Colonic mucosa (tissue), 4 donors: ENCODE measurements around the gene DTX3. TPM values are rescaled to one million over a fixed set of nuclear protein-coding genes. Genes with fewer than 3 reads are reported as not detected.

Experiments
- DNase-seq: peaks from one replicate; pipeline ENCODE4 v3.0.0-alpha.2; 2020
- H3K27ac ChIP-seq: fragments of 200-600 bp; one replicate; pipeline ENCODE4 v1.8.0; 2021
- H3K27me3 ChIP-seq: fragments of 200-600 bp; one replicate; pipeline ENCODE4 v1.8.0; 2021
- H3K36me3 ChIP-seq: fragments of 200-600 bp; one replicate; pipeline ENCODE4 v1.8.0; 2021
- H3K4me1 ChIP-seq: fragments of 200-600 bp; one replicate; pipeline ENCODE4 v1.8.0; 2021; ENCODE audit warnings: mild to moderate bottlenecking
- H3K4me3 ChIP-seq: fragments of 200-600 bp; one replicate; pipeline ENCODE4 v1.8.0; 2021
- H3K9ac ChIP-seq, 2 donors: one replicate each; pipeline ENCODE4 v1.7.0; 2013; ENCODE audit warnings: control low read depth in 2 of 2, low read depth in 2 of 2, low read length in 2 of 2
- H3K9me3 ChIP-seq: fragments of 200-600 bp; one replicate; pipeline ENCODE4 v1.8.0; 2021
- CTCF ChIP-seq: fragments of 200-600 bp; IDR thresholded peaks from one replicate; pipeline ENCODE4 v1.8.0; 2022; ENCODE audit warnings: antibody characterized with exemption, mild to moderate bottlenecking
- intact Hi-C: fragments of 100-400 bp; cut with DNase I; formaldehyde crosslinking; loops from one replicate; pipeline ENCODE4 v1.14.1; 2022
- total RNA-seq, 2 donors: library from RNA; stranded (reverse); fragmentation: NEBNext Ultra II Directional in 1 of 2; extraction: Animal tissue kit (Norgen Biotek cat#: 25700) in 1 of 2; gene quantifications; one replicate each; pipeline ENCODE4 v1.2.1, GENCODE V29; 2021
- donor health status: healthy.
- donor health status: DM: no; HTN: no; CAD: no.
- donor health status: DM: no; HTN: no; CAD: no.

The DTX3 gene
- total RNA-seq, 2 donors from 2014 or later = 3.4 to 7.4 TPM

GRCh38 chr12:57612711-57613426, 8.2 kb downstream of the DTX3 start:
- peaks cover 24% of the 10 kb centered on the region for H3K27me3 ChIP-seq
- no peak overlapping the region for H3K9ac ChIP-seq
- no peaks in the 10 kb centered on the region for H3K9me3 ChIP-seq
- no peak for DNase-seq
- no peak overlapping the region for H3K4me3 ChIP-seq
- no peak for TF ChIP-seq CTCF
- no peak overlapping the region for H3K27ac ChIP-seq
- H3K36me3 ChIP-seq = no peaks in the 10 kb centered on the region
- intact Hi-C loops = no loop called here
- H3K4me1 ChIP-seq = no peaks in the 10 kb centered on the region

- no peak for DNase-seq
- no peak overlapping the region for H3K27ac ChIP-seq
- no peak overlapping the region for H3K9ac ChIP-seq
- intact Hi-C loops = no loop called here
- TF ChIP-seq CTCF = no peak
- peaks cover 24% of the 10 kb centered on the region for H3K27me3 ChIP-seq
- no peaks in the 10 kb centered on the region for H3K36me3 ChIP-seq
- no peak overlapping the region for H3K4me3 ChIP-seq
- H3K9me3 ChIP-seq = no peaks in the 10 kb centered on the region
- H3K4me1 ChIP-seq = no peaks in the 10 kb centered on the region
These were observed 8.9 kb downstream of the DTX3 start for GRCh38 chr12:57613427-57614109.

- Histone ChIP-seq H3K27me3 (peaks cover 27% of the 10 kb centered on the region), H3K36me3 (no peaks in the 10 kb centered on the region), H3K4me3 (no peak overlapping the region), H3K4me1 (no peaks in the 10 kb centered on the region), H3K9ac (no peak overlapping the region), H3K27ac (no peak overlapping the region), H3K9me3 (no peaks in the 10 kb centered on the region)
- no peak for DNase-seq
- intact Hi-C loops = no loop called here
- TF ChIP-seq CTCF = no peak
These were observed 9.7 kb downstream of the DTX3 start for GRCh38 chr12:57614178-57614947.

- peaks cover 34% of the 10 kb centered on the region for H3K27me3 ChIP-seq
- intact Hi-C loops = no loop called here
- no peaks in the 10 kb centered on the region for H3K36me3 ChIP-seq
- TF ChIP-seq CTCF = no peak
- no peak for DNase-seq
- H3K9me3 ChIP-seq = no peaks in the 10 kb centered on the region
- no peak overlapping the region for H3K27ac ChIP-seq
- no peaks in the 10 kb centered on the region for H3K4me1 ChIP-seq
- no peak overlapping the region for H3K9ac ChIP-seq
- no peak overlapping the region for H3K4me3 ChIP-seq
These were observed 10.4 kb downstream of the DTX3 start for GRCh38 chr12:57614948-57615500.

- no peaks in the 10 kb centered on the region for H3K9me3 ChIP-seq
- H3K27me3 ChIP-seq = peaks cover 40% of the 10 kb centered on the region
- peaks cover under 1% of the 10 kb centered on the region for H3K4me1 ChIP-seq
- H3K9ac ChIP-seq = no peak overlapping the region
- no peaks in the 10 kb centered on the region for H3K36me3 ChIP-seq
- no peak overlapping the region for H3K27ac ChIP-seq
- no peak for DNase-seq
- no peak for TF ChIP-seq CTCF
- intact Hi-C loops = no loop called here
- H3K4me3 ChIP-seq = no peak overlapping the region
These were observed 11.0 kb downstream of the DTX3 start for GRCh38 chr12:57615637-57616036.
